HL-60 (cell line): Measurements from ENCODE around the gene FAM81B.

Source experiments
- POLR2AphosphoS5 ChIP-seq: IDR thresholded peaks from 2 replicates; pipeline ENCODE4 v1.6.1; 2012; ENCODE audit warnings: low read depth
- TF ChIP-seq, protein P1 (sequence below): IDR thresholded peaks from one replicate; pipeline ENCODE4 v1.5.1; 2011; ENCODE audit warnings: low read length, control low read depth, inconsistent platforms; ENCODE audit not compliant: insufficient read depth

DNA sequence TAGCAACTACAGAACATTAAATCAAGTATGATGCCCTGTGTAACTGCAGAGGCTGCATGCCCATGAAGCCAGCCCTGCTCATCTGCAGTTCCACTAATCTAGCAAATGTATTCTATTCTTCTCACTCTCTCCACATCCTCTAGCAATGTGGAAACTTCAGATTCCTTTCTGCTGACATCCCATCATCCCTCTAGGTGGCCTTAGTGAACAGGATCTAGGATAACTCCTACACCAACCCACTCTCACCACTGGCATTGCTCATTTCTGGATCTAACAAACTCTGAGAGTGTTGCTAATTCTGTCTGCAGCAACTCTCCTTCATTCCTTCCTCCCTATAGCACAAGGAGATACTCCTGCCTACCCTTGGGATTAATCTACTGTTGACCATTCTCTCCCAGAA, 80.8 kb downstream of the FAM81B start:
- TF ChIP-seq, protein P1, sequence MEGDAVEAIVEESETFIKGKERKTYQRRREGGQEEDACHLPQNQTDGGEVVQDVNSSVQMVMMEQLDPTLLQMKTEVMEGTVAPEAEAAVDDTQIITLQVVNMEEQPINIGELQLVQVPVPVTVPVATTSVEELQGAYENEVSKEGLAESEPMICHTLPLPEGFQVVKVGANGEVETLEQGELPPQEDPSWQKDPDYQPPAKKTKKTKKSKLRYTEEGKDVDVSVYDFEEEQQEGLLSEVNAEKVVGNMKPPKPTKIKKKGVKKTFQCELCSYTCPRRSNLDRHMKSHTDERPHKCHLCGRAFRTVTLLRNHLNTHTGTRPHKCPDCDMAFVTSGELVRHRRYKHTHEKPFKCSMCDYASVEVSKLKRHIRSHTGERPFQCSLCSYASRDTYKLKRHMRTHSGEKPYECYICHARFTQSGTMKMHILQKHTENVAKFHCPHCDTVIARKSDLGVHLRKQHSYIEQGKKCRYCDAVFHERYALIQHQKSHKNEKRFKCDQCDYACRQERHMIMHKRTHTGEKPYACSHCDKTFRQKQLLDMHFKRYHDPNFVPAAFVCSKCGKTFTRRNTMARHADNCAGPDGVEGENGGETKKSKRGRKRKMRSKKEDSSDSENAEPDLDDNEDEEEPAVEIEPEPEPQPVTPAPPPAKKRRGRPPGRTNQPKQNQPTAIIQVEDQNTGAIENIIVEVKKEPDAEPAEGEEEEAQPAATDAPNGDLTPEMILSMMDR: no peak
- no peak for TF ChIP-seq POLR2AphosphoS5
